Measurements from ENCODE around the gene MAK.

- TF ChIP-seq EZH2 (IDR thresholded peaks at IDR 0.05; ENCODE audit: borderline replicate concordance, low read depth, low read length, severe bottlenecking) = no peak
- TF ChIP-seq CTCF (IDR thresholded peaks at IDR 0.05; ENCODE audit: borderline replicate concordance, extremely low read depth, low read length, poor library complexity, severe bottlenecking) = no peak
These were observed 11.6 kb upstream of the MAK start for GRCh38 chr6:10849901-10850300.

Data from DND-41 (cell line).